HepG2 (cell line): ENCODE results near the gene PLD4. TPM values are rescaled to one million over a fixed set of nuclear protein-coding genes. Genes with fewer than 3 reads are reported as not detected.
A peak's percentile ranks its signal among the peaks of the same experiment; 100 is the strongest.
"Not testable (repeated sequence)": the region's sequence is repeated elsewhere in the genome, so short reads cannot be mapped to it uniquely, and the experiment has no call there.

ENCODE experiments used
- ATAC-seq: fragments of 200-7000 bp; cut with Tn5 transposase; 3 replicates; pipeline ENCODE4 v1.9.1; 2020; ENCODE audit warnings: mild to moderate bottlenecking, moderate library complexity
- BruUV-seq: library from RNA; stranded (reverse); fragments of 400-500 nt; replicated peaks from 2 replicates; lab custom pipeline; 2021; lab: Mats Ljungman, UMichigan
- CTCF ChIA-PET: fragments of 300-600 bp; formaldehyde crosslinking; extraction: SDS; loops from one replicate; lab custom pipeline; 2021; ENCODE audit warnings: low total read pairs, inconsistent platforms, low intra/inter-chr PET ratio; lab: Yijun Ruan, JAX
- POLR2A ChIA-PET: fragments of 350-600 bp; sonication (Branson Sonifier 250); formaldehyde crosslinking; loops from one replicate; lab custom pipeline; 2020; ENCODE audit warnings: antibody characterized with exemption, inconsistent platforms; lab: Yijun Ruan, JAX
- DNase-seq: peaks from one replicate; pipeline ENCODE4 v3.0.0-alpha.2; 2015; ENCODE audit warnings: low spot score
- FAIRE-seq: peaks from 3 replicates; lab custom pipeline; 2011; peaks lifted over from hg19 to GRCh38; lab: Jason Lieb, UNC
- H2AFZ ChIP-seq: one replicate; pipeline ENCODE4 v1.6.1; 2011; ENCODE audit warnings: low read length, inconsistent platforms
- H3K27ac ChIP-seq: fragments of 300-600 bp; 3 replicates; pipeline ENCODE4 v1.8.0; 2011; ENCODE audit warnings: mixed run types, mild to moderate bottlenecking, mixed read lengths, low read length, inconsistent platforms; ENCODE audit not compliant: insufficient read depth; ENCODE audit errors: extremely low read length
- H3K27me3 ChIP-seq, 2 experiments: fragments of 200-600 bp in 1 of 2; 2 replicates in 1 of 2; 3 replicates in 1 of 2; pipeline versions ENCODE4 v1.6.0 to v1.8.0; 2011; ENCODE audit warnings: low read length in 2 of 2, mild to moderate bottlenecking in 2 of 2, moderate library complexity in 2 of 2, inconsistent platforms in 1 of 2; ENCODE audit not compliant: insufficient read depth in 2 of 2, control insufficient read depth in 1 of 2
- H3K36me3 ChIP-seq, 2 experiments: fragments of 200-600 bp in 1 of 2; replicated peaks in 1 of 2; 2 replicates in 1 of 2; 3 replicates in 1 of 2; pipeline versions ENCODE4 v1.5.1 to v1.8.0; 2011; ENCODE audit warnings: low read length in 2 of 2, inconsistent platforms in 1 of 2; ENCODE audit not compliant: insufficient read depth in 2 of 2, control insufficient read depth in 1 of 2
- H3K4me1 ChIP-seq: 2 replicates; pipeline ENCODE4 v1.5.1; 2012; ENCODE audit warnings: low read length, inconsistent platforms; ENCODE audit not compliant: insufficient read depth
- H3K4me2 ChIP-seq: 2 replicates; pipeline ENCODE4 v1.6.0; 2011; ENCODE audit warnings: low read depth, low read length, inconsistent platforms
- H3K4me3 ChIP-seq, 3 experiments: fragments of 200-600 bp in 1 of 3; sonication (generic), shearing (Covaris generic) in 1 of 3; replicated peaks in 1 of 3; 2 replicates each; pipeline ENCODE4 v1.5.1; 2011 to 2016; ENCODE audit warnings: low read length in 3 of 3, inconsistent platforms in 2 of 3, low read depth in 2 of 3, mild to moderate bottlenecking in 2 of 3, control low read depth in 1 of 3, mixed read lengths in 1 of 3; ENCODE audit not compliant: insufficient read depth in 1 of 3
- H3K79me2 ChIP-seq: one replicate; pipeline ENCODE4 v1.6.1; 2011; ENCODE audit warnings: low read length, inconsistent platforms; ENCODE audit not compliant: insufficient read depth
- H3K9ac ChIP-seq: 2 replicates; pipeline ENCODE4 v1.6.0; 2011; ENCODE audit warnings: mild to moderate bottlenecking, low read depth, low read length, inconsistent platforms; ENCODE audit not compliant: insufficient read depth
- H3K9me3 ChIP-seq: 2 replicates; pipeline ENCODE4 v1.5.1; 2012; ENCODE audit warnings: mild to moderate bottlenecking, low read length
- H4K20me1 ChIP-seq: 2 replicates; pipeline ENCODE4 v1.6.0; 2011; ENCODE audit warnings: inconsistent platforms, mild to moderate bottlenecking, low read length, moderate library complexity; ENCODE audit not compliant: insufficient read depth
- AGO2 ChIP-seq: fragments of 200-400 bp; formaldehyde crosslinking; optimal IDR thresholded peaks from 2 replicates; pipeline ENCODE3; 2017; ENCODE audit warnings: mild to moderate bottlenecking, low read depth, low read length, moderate library complexity
- ATF7 ChIP-seq, 2 experiments: fragments of 450-650 bp in 1 of 2; sonication (generic) in 1 of 2; formaldehyde crosslinking in 1 of 2; IDR thresholded peaks; 2 replicates each; pipeline versions ENCODE4 v1.4.0 to v1.6.1; 2016 to 2020; ENCODE audit warnings: antibody characterized with exemption in 1 of 2, mild to moderate bottlenecking in 1 of 2, missing genetic modification reagents in 1 of 2
- CHD4 ChIP-seq: fragments of 200-600 bp; sonication (generic); IDR thresholded peaks from 2 replicates; pipeline ENCODE4 v1.7.0; 2017; ENCODE audit warnings: mild to moderate bottlenecking, low read length, borderline replicate concordance
- ZNF768 ChIP-seq: sonication (generic); formaldehyde crosslinking; IDR thresholded peaks from 2 replicates; pipeline ENCODE4 v1.4.0; 2020; ENCODE audit warnings: missing genetic modification reagents
- WGBS: methylation state at CpG from one replicate; pipeline ENCODE4 v1.1.6; 2017; ENCODE audit warnings: low lambda C conversion rate; 5-methylcytosine and 5-hydroxymethylcytosine counted together
- in situ Hi-C: cut with HindIII; loops from 2 replicates; pipeline ENCODE4 v1.10.0; 2017; ENCODE audit warnings: low pct_unique_long_range_greater_than_20kb; ENCODE audit not compliant: extremely low pct_ligation_motif_present
- intact Hi-C: fragments of 100-400 bp; cut with micrococcal nuclease; formaldehyde crosslinking; loops from one replicate; pipeline ENCODE4 v1.10.0; 2022; ENCODE audit not compliant: unreplicated experiment
- polyA plus RNA-seq, 8 experiments: library from polyadenylated mRNA; depleted of rRNA in 3 of 8; stranded (reverse) in 7 of 8; unstranded in 1 of 8; fragments of >200 nt; fragmentation: Illumina TruSeq in 4 of 8; extraction: Trizol in 4 of 8; gene quantifications; 2 replicates each; pipeline versions ENCODE4 v1.2.1 to v1.2.3, GENCODE V29; 2011 to 2016; ENCODE audit warnings: low read depth in 4 of 8, missing spikeins in 1 of 8, mixed read lengths in 1 of 8; ENCODE audit not compliant: insufficient read depth in 1 of 8
- total RNA-seq, 5 experiments: library from RNA; depleted of rRNA; stranded (reverse); fragments of >200 nt; fragmentation: Illumina TruSeq; extraction: Trizol; gene quantifications; 2 replicates each; pipeline ENCODE4 v1.2.3, GENCODE V29; 2016; ENCODE audit warnings: low read depth in 1 of 5
- TF ChIP-seq, protein P1 (sequence below): IDR thresholded peaks from 2 replicates; pipeline ENCODE4 v1.6.1; 2016; ENCODE audit warnings: low read depth, missing genetic modification reagents, missing compliant biosample characterization

PLD4 gene
- total and polyA plus RNA-seq, 2 of the 13 experiments (the other 11 are each of a cell fraction or from before 2014, with no cell fraction given) = not detected

- H3K4me3 ChIP-seq = no peak overlapping the region
- CTCF ChIA-PET = no interaction called here
These were observed 6.7 kb upstream of the PLD4 start for GRCh38 chr14:104917993-104918392.

DNA sequence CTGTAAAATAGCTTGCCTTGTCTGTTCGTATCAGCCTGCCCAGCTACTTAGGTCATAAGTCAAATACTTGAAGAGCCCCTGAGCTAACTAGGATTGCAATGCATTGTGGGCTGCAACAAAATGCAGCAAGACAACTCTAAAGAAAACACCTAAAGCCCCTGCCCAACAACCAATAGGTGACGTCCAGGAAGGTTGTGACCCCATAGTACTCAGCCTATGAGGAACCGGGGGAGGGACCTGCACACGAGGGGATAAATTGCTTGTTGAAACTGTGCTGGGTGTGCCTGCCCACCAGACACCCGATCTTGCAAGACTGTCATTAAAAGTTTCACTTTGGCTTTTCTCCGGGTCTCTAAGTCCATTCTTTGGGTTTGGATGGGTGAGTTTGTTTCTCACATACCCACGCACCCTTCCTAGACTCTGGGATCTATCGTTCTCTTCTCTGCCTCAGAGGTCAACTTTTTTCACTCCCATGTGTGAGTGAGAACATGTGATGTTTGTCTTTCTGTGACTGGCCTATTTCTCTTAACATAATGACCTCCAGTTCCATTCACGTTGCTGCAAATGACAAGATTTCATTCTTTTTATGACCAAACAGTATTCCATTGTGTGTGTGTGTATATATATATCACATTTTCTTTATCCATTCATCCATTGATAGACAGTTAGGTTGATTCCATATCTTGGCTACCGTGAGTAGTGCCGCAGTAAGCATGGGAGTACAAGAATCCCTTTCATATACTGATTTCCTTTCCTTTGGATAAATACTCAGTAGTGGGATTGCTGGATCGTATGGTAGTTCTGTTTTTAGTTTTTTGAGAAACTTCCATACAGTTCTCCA, 5.3 kb upstream of the PLD4 start:
- CTCF ChIA-PET, H3K4me1 ChIP-seq, FAIRE-seq: not testable (repeated sequence)

More at GRCh38 chr14:104917993-104918392, 6.7 kb upstream of the PLD4 start:
- no peaks in the 10 kb centered on the region for H3K79me2 ChIP-seq
- no peak for FAIRE-seq
- TF ChIP-seq CHD4 = no peak
- TF ChIP-seq ZNF768 (CRISPR knock-in tag) = no peak
- TF ChIP-seq, protein P1, sequence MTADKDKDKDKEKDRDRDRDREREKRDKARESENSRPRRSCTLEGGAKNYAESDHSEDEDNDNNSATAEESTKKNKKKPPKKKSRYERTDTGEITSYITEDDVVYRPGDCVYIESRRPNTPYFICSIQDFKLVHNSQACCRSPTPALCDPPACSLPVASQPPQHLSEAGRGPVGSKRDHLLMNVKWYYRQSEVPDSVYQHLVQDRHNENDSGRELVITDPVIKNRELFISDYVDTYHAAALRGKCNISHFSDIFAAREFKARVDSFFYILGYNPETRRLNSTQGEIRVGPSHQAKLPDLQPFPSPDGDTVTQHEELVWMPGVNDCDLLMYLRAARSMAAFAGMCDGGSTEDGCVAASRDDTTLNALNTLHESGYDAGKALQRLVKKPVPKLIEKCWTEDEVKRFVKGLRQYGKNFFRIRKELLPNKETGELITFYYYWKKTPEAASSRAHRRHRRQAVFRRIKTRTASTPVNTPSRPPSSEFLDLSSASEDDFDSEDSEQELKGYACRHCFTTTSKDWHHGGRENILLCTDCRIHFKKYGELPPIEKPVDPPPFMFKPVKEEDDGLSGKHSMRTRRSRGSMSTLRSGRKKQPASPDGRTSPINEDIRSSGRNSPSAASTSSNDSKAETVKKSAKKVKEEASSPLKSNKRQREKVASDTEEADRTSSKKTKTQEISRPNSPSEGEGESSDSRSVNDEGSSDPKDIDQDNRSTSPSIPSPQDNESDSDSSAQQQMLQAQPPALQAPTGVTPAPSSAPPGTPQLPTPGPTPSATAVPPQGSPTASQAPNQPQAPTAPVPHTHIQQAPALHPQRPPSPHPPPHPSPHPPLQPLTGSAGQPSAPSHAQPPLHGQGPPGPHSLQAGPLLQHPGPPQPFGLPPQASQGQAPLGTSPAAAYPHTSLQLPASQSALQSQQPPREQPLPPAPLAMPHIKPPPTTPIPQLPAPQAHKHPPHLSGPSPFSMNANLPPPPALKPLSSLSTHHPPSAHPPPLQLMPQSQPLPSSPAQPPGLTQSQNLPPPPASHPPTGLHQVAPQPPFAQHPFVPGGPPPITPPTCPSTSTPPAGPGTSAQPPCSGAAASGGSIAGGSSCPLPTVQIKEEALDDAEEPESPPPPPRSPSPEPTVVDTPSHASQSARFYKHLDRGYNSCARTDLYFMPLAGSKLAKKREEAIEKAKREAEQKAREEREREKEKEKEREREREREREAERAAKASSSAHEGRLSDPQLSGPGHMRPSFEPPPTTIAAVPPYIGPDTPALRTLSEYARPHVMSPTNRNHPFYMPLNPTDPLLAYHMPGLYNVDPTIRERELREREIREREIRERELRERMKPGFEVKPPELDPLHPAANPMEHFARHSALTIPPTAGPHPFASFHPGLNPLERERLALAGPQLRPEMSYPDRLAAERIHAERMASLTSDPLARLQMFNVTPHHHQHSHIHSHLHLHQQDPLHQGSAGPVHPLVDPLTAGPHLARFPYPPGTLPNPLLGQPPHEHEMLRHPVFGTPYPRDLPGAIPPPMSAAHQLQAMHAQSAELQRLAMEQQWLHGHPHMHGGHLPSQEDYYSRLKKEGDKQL (CRISPR knock-in tag) = no peak
- TF ChIP-seq ATF7 (IDR thresholded peaks at IDR 0.05) = 0 out of 2 replicates have a peak, but pooled peaks have one; percentile 2
- no peak for TF ChIP-seq ATF7 (CRISPR knock-in tag; IDR thresholded peaks at IDR 0.05)
- no peak for TF ChIP-seq AGO2
- H3K27ac ChIP-seq = no peak overlapping the region
- H3K9me3 ChIP-seq = no peaks in the 10 kb centered on the region
- 5% methylated on average over 4 of the region's 4 CpGs for WGBS
- no peaks in the 10 kb centered on the region for H4K20me1 ChIP-seq
- intact Hi-C loops (loop anchor here (2.0 kb wide), 1 partner anchor 15 kb away; no protein-coding TSS in a partner anchor), in situ Hi-C loops (no loop called here)
- H3K9ac ChIP-seq = no peak overlapping the region
- H3K4me2 ChIP-seq = no peak overlapping the region
- no TSS peak for BruUV-seq
- POLR2A ChIA-PET = no interaction called here
- H3K27me3 ChIP-seq = peaks cover 0 to 22% of the 10 kb centered on the region in 2 experiments; a peak in 2 of 5 replicates
- DNase-seq = no peak
- H3K4me1 ChIP-seq = peaks cover 6% of the 10 kb centered on the region; the same call in 1 of the 2 replicates
- ATAC-seq = no peak
- H3K36me3 ChIP-seq = no peaks in the 10 kb centered on the region
- H2AFZ ChIP-seq = no peak overlapping the region

More for the DNA sequence above, 5.3 kb upstream of the PLD4 start:
- H3K9me3 ChIP-seq, H4K20me1 ChIP-seq, H3K9ac ChIP-seq, H3K4me2 ChIP-seq, DNase-seq, H3K36me3 ChIP-seq, H3K27ac ChIP-seq, H2AFZ ChIP-seq, H3K79me2 ChIP-seq, in situ Hi-C loops, ATAC-seq, BruUV-seq, H3K4me3 ChIP-seq, POLR2A ChIA-PET: not testable (repeated sequence)
- intact Hi-C loops = loop anchor here (2.0 kb wide), 1 partner anchor 13 kb away; no protein-coding TSS in a partner anchor
- peaks cover 0 to 22% of the 10 kb centered on the region in 2 experiments; a peak in 3 of 5 replicates for H3K27me3 ChIP-seq
- 18% methylated on average over 12 of the region's 12 CpGs for WGBS
